WERI-Rb-1 (cell line): Measurements from ENCODE around the gene PRKCH.
"Not testable (repeated sequence)": the region's sequence is repeated elsewhere in the genome, so short reads cannot be mapped to it uniquely, and the experiment has no call there.

Experiments
- DNase-seq: peaks from one replicate; pipeline ENCODE4 v3.0.0-alpha.2; 2020
- H3K27ac ChIP-seq: fragments of 250-450 bp; sonication (Bioruptor Pico); 2 replicates; pipeline ENCODE4 v1.5.1; 2020; ENCODE audit warnings: mild to moderate bottlenecking, moderate library complexity
- H3K27me3 ChIP-seq: fragments of 250-450 bp; sonication (Bioruptor Pico); 2 replicates; pipeline ENCODE4 v1.5.1; 2021; ENCODE audit warnings: mild to moderate bottlenecking, low read depth, moderate library complexity; ENCODE audit not compliant: insufficient read depth, severe bottlenecking
- H3K36me3 ChIP-seq: fragments of 250-450 bp; sonication (Bioruptor Pico); 2 replicates; pipeline ENCODE4 v1.5.1; 2020; ENCODE audit warnings: mild to moderate bottlenecking, moderate library complexity
- H3K4me3 ChIP-seq: 2 replicates; pipeline ENCODE4 v1.5.1; 2011; ENCODE audit warnings: low read depth, mild to moderate bottlenecking, control low read depth, low read length
- H3K9me3 ChIP-seq: fragments of 250-450 bp; sonication (Bioruptor Pico); 2 replicates; pipeline ENCODE4 v1.5.1; 2021; ENCODE audit warnings: mild to moderate bottlenecking, moderate library complexity; ENCODE audit not compliant: severe bottlenecking
- CTCF ChIP-seq: IDR thresholded peaks from 2 replicates; pipeline ENCODE4 v1.5.1; 2011; ENCODE audit warnings: low read depth, mild to moderate bottlenecking, control low read depth, inconsistent platforms, low read length

Gene PRKCH

GRCh38 chr14:61461808-61462275 is 140.5 kb downstream of the PRKCH start:
- H3K27ac ChIP-seq, result peak overlapping the region; percentile 56
- H3K9me3 ChIP-seq, result no peaks in the 10 kb centered on the region
- DNase-seq, result no peak
- peak; percentile 30; the same call in 1 of the 2 replicates for TF ChIP-seq CTCF
- no peaks in the 10 kb centered on the region for H3K27me3 ChIP-seq
- no peaks in the 10 kb centered on the region for H3K36me3 ChIP-seq
- no peak overlapping the region for H3K4me3 ChIP-seq

DNA sequence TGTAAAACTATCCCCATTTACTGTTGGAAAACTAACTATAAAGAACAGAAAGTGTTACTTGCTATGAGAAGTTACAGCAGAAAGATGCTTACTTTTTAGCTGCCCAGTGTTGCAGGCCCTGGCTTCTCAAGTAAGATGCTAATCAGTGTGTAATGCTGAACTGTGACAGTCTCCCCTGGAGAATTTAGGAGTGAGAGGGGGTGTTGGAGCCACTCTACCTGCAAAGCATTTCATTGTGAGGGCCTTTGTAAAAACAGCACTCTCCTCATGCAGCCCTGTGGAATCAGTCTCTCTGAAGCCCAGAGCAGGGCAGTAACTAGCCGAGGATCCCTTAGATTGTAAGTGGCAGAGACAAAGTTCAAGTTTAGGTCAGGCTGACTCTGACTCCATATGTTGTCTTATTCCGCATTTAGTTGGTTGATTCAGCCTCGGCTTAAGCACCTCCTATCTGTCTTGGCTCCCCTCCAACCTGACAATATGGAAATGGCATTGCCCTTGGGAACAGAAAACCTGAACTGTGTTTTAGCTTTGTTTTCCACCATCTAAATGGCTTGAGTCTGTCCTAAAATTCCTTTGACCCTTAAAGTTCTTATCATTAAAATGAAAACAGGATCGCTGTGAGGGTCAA is 141.3 kb downstream of the PRKCH start:
- Histone ChIP-seq H3K27ac (peak overlapping the region; percentile 56), H3K27me3 (no peaks in the 10 kb centered on the region), H3K36me3 (no peaks in the 10 kb centered on the region), H3K4me3 (no peak overlapping the region), H3K9me3 (no peaks in the 10 kb centered on the region)
- DNase-seq, result peak; percentile 68
- TF ChIP-seq CTCF, result no peak

DNA sequence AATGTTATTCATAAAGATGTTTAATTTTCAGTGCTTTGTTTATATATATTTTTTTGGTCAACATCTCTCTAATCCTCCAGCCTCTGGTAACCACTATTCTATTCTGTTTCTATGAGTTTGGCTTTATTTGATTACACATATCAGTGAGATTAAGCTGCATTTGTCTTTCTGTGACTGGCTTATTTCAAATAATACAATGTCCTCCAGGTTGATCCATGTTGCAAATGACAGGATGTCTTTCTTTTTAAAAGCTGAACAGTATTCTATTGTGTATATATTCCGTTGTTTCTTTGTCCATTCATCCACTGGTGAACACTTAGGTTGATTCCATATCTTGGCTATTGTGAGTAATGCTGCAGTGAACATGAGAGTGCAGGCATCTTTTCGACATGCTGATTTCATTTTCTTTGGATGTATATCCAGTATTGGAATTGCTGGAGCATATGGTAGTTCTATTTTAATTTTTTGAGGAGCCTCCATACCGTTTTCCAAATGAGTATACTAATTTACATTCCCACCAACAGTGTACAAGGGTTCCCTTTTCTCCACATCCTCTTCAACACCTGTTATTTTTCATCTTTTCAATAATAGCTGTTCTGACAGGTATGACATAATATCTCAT is 142.4 kb downstream of the PRKCH start:
- no peaks in the 10 kb centered on the region for H3K9me3 ChIP-seq
- DNase-seq, result no peak
- H3K4me3 ChIP-seq, result no peak overlapping the region
- TF ChIP-seq CTCF, result no peak
- H3K36me3 ChIP-seq, result no peaks in the 10 kb centered on the region
- no peak overlapping the region for H3K27ac ChIP-seq
- no peaks in the 10 kb centered on the region for H3K27me3 ChIP-seq

GRCh38 chr14:61464539-61465320 is 143.4 kb downstream of the PRKCH start:
- not testable (repeated sequence) for DNase-seq, H3K4me3 ChIP-seq, H3K36me3 ChIP-seq, H3K27me3 ChIP-seq, H3K9me3 ChIP-seq, H3K27ac ChIP-seq

- H3K4me3 ChIP-seq, result no peak overlapping the region
- DNase-seq, result no peak
- H3K27ac ChIP-seq, result no peak overlapping the region
- no peaks in the 10 kb centered on the region for H3K36me3 ChIP-seq
- no peaks in the 10 kb centered on the region for H3K9me3 ChIP-seq
- no peaks in the 10 kb centered on the region for H3K27me3 ChIP-seq
- no peak for TF ChIP-seq CTCF
Observed at GRCh38 chr14:61466249-61466904, 145.0 kb downstream of the PRKCH start.

DNA sequence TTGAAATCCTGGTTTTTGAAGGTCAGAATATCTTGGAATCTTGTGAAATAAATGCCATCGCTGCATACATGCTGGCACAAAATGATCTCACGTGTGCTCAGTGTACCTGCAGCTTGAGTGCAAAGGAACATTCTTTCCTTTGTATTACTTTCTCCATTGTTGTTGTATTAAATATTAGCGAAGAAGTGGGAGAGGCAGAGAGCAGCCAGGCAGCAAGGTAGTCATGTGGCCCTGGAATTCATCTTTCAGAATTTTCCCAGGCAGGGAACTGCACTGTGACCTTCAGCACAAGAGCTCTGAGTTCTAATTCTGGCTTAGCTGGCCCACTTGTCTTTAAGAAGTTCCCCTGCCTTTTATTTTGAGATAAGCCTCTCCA is 145.5 kb downstream of the PRKCH start:
- H3K27me3 ChIP-seq, result no peaks in the 10 kb centered on the region
- H3K9me3 ChIP-seq, result no peaks in the 10 kb centered on the region
- DNase-seq, result no peak
- no peak overlapping the region for H3K4me3 ChIP-seq
- no peaks in the 10 kb centered on the region for H3K36me3 ChIP-seq
- TF ChIP-seq CTCF, result no peak
- no peak overlapping the region for H3K27ac ChIP-seq
